GM23338 (cell line): ENCODE results near the gene MS4A8. TPM values are rescaled to one million over a fixed set of nuclear protein-coding genes. Genes with fewer than 3 reads are reported as not detected.

Experiments used
- ATAC-seq: fragments of 200-7000 bp; cut with Tn5 transposase; 3 replicates; pipeline ENCODE4 v1.9.1; 2020
- DNase-seq: peaks from one replicate; pipeline ENCODE4 v3.0.0-alpha.2; 2015; ENCODE audit warnings: low spot score
- H2AFZ ChIP-seq: fragments of 200-600 bp; sonication (generic); 2 replicates; pipeline ENCODE4 v1.8.0; 2016; ENCODE audit warnings: antibody characterized with exemption, mild to moderate bottlenecking, moderate library complexity
- H3F3A ChIP-seq: fragments of 200-600 bp; sonication (generic); replicated peaks from 2 replicates; pipeline ENCODE4 v1.8.0; 2017; ENCODE audit warnings: antibody characterized with exemption, mixed run types, low read depth
- H3K27ac ChIP-seq: fragments of 200-600 bp; sonication (generic); 2 replicates; pipeline ENCODE4 v1.6.1; 2016; ENCODE audit warnings: low read depth
- H3K27me3 ChIP-seq: fragments of 200-600 bp; sonication (generic); 2 replicates; pipeline ENCODE4 v1.8.0; 2016; ENCODE audit warnings: mild to moderate bottlenecking, mixed run types, moderate library complexity; ENCODE audit not compliant: insufficient read depth
- H3K36me3 ChIP-seq: fragments of 200-600 bp; sonication (generic); 2 replicates; pipeline ENCODE4 v1.8.0; 2016; ENCODE audit warnings: mild to moderate bottlenecking; ENCODE audit not compliant: insufficient read depth
- H3K4me1 ChIP-seq: fragments of 200-600 bp; sonication (generic); 2 replicates; pipeline ENCODE4 v1.8.0; 2016; ENCODE audit warnings: mild to moderate bottlenecking, moderate library complexity; ENCODE audit not compliant: insufficient read depth
- H3K4me2 ChIP-seq: fragments of 200-600 bp; sonication (generic); 2 replicates; pipeline ENCODE4 v1.7.1; 2017; ENCODE audit warnings: mixed run types
- H3K4me3 ChIP-seq: fragments of 200-600 bp; sonication (generic); 2 replicates; pipeline ENCODE4 v1.6.1; 2016; ENCODE audit warnings: mixed run types
- H3K79me2 ChIP-seq: fragments of 200-600 bp; sonication (generic); replicated peaks from 2 replicates; pipeline ENCODE4 v1.8.0; 2017; ENCODE audit warnings: mild to moderate bottlenecking; ENCODE audit not compliant: insufficient read depth
- H3K9me2 ChIP-seq: fragments of 200-600 bp; sonication (generic); 2 replicates; pipeline ENCODE4 v1.8.0; 2017; ENCODE audit not compliant: insufficient read depth
- H4K20me1 ChIP-seq: fragments of 200-600 bp; sonication (generic); replicated peaks from 2 replicates; pipeline ENCODE4 v1.8.0; 2017; ENCODE audit warnings: mild to moderate bottlenecking; ENCODE audit not compliant: insufficient read depth
- H3K27ac Mint-ChIP-seq: 2 replicates; pipeline ENCODE4 v1.8.0; 2020; ENCODE audit warnings: inconsistent platforms, mild to moderate bottlenecking, moderate library complexity, mixed read lengths
- H3K27me3 Mint-ChIP-seq: 3 replicates; pipeline ENCODE4 v1.8.0; 2022; ENCODE audit warnings: low read depth, mild to moderate bottlenecking, moderate library complexity, mixed read lengths, inconsistent platforms; ENCODE audit not compliant: insufficient read depth, poor library complexity
- H3K36me3 Mint-ChIP-seq: 3 replicates; pipeline ENCODE4 v1.8.0; 2021; ENCODE audit warnings: low read depth, mild to moderate bottlenecking, inconsistent platforms, moderate library complexity, mixed read lengths
- H3K4me1 Mint-ChIP-seq: 3 replicates; pipeline ENCODE4 v1.8.0; 2020; ENCODE audit warnings: mild to moderate bottlenecking, inconsistent platforms, mixed read lengths
- H3K4me3 Mint-ChIP-seq: 3 replicates; pipeline ENCODE4 v1.8.0; 2021; ENCODE audit warnings: moderate library complexity, mild to moderate bottlenecking, inconsistent platforms, mixed read lengths
- H3K9me3 Mint-ChIP-seq: 3 replicates; pipeline ENCODE4 v1.8.0; 2020; ENCODE audit warnings: moderate library complexity, mild to moderate bottlenecking, inconsistent platforms, mixed read lengths
- CREB1 ChIP-seq: fragments of 250-450 bp; sonication (Bioruptor Pico); IDR thresholded peaks from 2 replicates; pipeline ENCODE4 v1.5.0; 2020; ENCODE audit warnings: low read depth, mild to moderate bottlenecking, moderate library complexity
- EZH2 ChIP-seq: fragments of 200-600 bp; sonication (generic); IDR thresholded peaks from one replicate; pipeline ENCODE4 v1.8.0; 2017; ENCODE audit warnings: antibody characterized with exemption, mild to moderate bottlenecking, low read depth; ENCODE audit not compliant: unreplicated experiment
- EZH2phosphoT487 ChIP-seq: fragments of 200-600 bp; sonication (generic); IDR thresholded peaks from one replicate; pipeline ENCODE4 v1.8.1; 2018; ENCODE audit warnings: antibody characterized with exemption; ENCODE audit not compliant: unreplicated experiment
- JUNB ChIP-seq: IDR thresholded peaks from one replicate; pipeline ENCODE4 v1.6.1; 2016; ENCODE audit warnings: antibody characterized with exemption; ENCODE audit not compliant: unreplicated experiment
- NANOG ChIP-seq: IDR thresholded peaks from 2 replicates; pipeline ENCODE4 v1.6.1; 2016; ENCODE audit warnings: antibody characterized with exemption, borderline replicate concordance
- POLR2AphosphoS5 ChIP-seq: IDR thresholded peaks from 2 replicates; pipeline ENCODE4 v1.6.1; 2016; ENCODE audit warnings: antibody characterized with exemption, low read depth
- STAT1 ChIP-seq: IDR thresholded peaks from one replicate; pipeline ENCODE4 v1.6.1; 2016; ENCODE audit warnings: antibody characterized with exemption; ENCODE audit not compliant: unreplicated experiment
- ZNF114 ChIP-seq: fragments of 250-450 bp; sonication (Bioruptor Pico); IDR thresholded peaks from 2 replicates; pipeline ENCODE4 v1.5.0; 2020; ENCODE audit warnings: mild to moderate bottlenecking, moderate library complexity
- ZNF331 ChIP-seq: fragments of 250-450 bp; sonication (Bioruptor Pico); IDR thresholded peaks from 2 replicates; pipeline ENCODE4 v1.5.0; 2020; ENCODE audit warnings: low read depth, mild to moderate bottlenecking, moderate library complexity
- polyA plus RNA-seq: library from polyadenylated mRNA; unstranded; fragments of >200 nt; fragmentation: Nextera tagmentation; extraction: Ambion mirVana; gene quantifications from 2 replicates; pipeline ENCODE4 v1.2.1, GENCODE V29; 2016
- total RNA-seq: library from RNA; depleted of rRNA; stranded (reverse); fragments of >200 nt; shearing (Covaris generic); gene quantifications from 2 replicates; pipeline ENCODE4 v1.2.3, GENCODE V29; 2014
- TF ChIP-seq, protein P1 (sequence below): IDR thresholded peaks from one replicate; pipeline ENCODE4 v1.6.1; 2018; ENCODE audit warnings: antibody characterized with exemption; ENCODE audit not compliant: unreplicated experiment
- TF ChIP-seq, protein P2 (sequence below): fragments of 250-450 bp; sonication (Bioruptor Pico); IDR thresholded peaks from 2 replicates; pipeline ENCODE4 v1.5.0; 2020; ENCODE audit warnings: mild to moderate bottlenecking, moderate library complexity
- TF ChIP-seq, protein P3 (sequence below), 2 experiments: fragments of 200-600 bp in 1 of 2; sonication (generic) in 1 of 2; conservative IDR thresholded peaks; 2 replicates each; pipeline versions ENCODE4 v1.5.1 to v1.6.1; 2016 to 2017; ENCODE audit warnings: antibody characterized with exemption in 2 of 2, low read depth in 2 of 2, mild to moderate bottlenecking in 2 of 2, moderate library complexity in 1 of 2
- TF ChIP-seq, protein P4 (sequence below): IDR thresholded peaks from 2 replicates; pipeline ENCODE4 v1.6.1; 2016; ENCODE audit warnings: antibody characterized with exemption

MS4A8 gene
- total and polyA plus RNA-seq, 2 experiments from 2014 or later = not detected

GRCh38 chr11:60744114-60744513 is 44.7 kb downstream of the MS4A8 start (continued):
- TF ChIP-seq, protein P1, sequence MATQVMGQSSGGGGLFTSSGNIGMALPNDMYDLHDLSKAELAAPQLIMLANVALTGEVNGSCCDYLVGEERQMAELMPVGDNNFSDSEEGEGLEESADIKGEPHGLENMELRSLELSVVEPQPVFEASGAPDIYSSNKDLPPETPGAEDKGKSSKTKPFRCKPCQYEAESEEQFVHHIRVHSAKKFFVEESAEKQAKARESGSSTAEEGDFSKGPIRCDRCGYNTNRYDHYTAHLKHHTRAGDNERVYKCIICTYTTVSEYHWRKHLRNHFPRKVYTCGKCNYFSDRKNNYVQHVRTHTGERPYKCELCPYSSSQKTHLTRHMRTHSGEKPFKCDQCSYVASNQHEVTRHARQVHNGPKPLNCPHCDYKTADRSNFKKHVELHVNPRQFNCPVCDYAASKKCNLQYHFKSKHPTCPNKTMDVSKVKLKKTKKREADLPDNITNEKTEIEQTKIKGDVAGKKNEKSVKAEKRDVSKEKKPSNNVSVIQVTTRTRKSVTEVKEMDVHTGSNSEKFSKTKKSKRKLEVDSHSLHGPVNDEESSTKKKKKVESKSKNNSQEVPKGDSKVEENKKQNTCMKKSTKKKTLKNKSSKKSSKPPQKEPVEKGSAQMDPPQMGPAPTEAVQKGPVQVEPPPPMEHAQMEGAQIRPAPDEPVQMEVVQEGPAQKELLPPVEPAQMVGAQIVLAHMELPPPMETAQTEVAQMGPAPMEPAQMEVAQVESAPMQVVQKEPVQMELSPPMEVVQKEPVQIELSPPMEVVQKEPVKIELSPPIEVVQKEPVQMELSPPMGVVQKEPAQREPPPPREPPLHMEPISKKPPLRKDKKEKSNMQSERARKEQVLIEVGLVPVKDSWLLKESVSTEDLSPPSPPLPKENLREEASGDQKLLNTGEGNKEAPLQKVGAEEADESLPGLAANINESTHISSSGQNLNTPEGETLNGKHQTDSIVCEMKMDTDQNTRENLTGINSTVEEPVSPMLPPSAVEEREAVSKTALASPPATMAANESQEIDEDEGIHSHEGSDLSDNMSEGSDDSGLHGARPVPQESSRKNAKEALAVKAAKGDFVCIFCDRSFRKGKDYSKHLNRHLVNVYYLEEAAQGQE = no peak
- TF ChIP-seq EZH2phosphoT487 = no peak
- no peak for TF ChIP-seq JUNB
- no peak for TF ChIP-seq NANOG
- no peak for TF ChIP-seq EZH2
- no peak for TF ChIP-seq POLR2AphosphoS5

- H3K36me3 Mint-ChIP-seq = no peaks in the 10 kb centered on the region; the same call in 1 of the 3 replicates
- DNase-seq = no peak
- Histone ChIP-seq H3K4me2 (no peak overlapping the region), H3K27me3 (no peaks in the 10 kb centered on the region), H3K4me3 (no peak overlapping the region), H3K36me3 (no peaks in the 10 kb centered on the region), H3K79me2 (no peaks in the 10 kb centered on the region), H4K20me1 (no peaks in the 10 kb centered on the region), H3K4me1 (no peaks in the 10 kb centered on the region), H3F3A (no peaks in the 10 kb centered on the region), H2AFZ (no peak overlapping the region), H3K9me2 (no peaks in the 10 kb centered on the region), H3K27ac (no peak overlapping the region)
- H3K4me1 Mint-ChIP-seq = peaks cover 7% of the 10 kb centered on the region; the same call in 2 of the 3 replicates
- no peak overlapping the region for H3K4me3 Mint-ChIP-seq
- TF ChIP-seq CREB1 (CRISPR knock-in tag) (no peak), STAT1 (no peak), NANOG (no peak), ZNF114 (CRISPR knock-in tag) (no peak), EZH2phosphoT487 (no peak), POLR2AphosphoS5 (no peak), JUNB (no peak), EZH2 (no peak), ZNF331 (CRISPR knock-in tag) (no peak)
- TF ChIP-seq, protein P2, sequence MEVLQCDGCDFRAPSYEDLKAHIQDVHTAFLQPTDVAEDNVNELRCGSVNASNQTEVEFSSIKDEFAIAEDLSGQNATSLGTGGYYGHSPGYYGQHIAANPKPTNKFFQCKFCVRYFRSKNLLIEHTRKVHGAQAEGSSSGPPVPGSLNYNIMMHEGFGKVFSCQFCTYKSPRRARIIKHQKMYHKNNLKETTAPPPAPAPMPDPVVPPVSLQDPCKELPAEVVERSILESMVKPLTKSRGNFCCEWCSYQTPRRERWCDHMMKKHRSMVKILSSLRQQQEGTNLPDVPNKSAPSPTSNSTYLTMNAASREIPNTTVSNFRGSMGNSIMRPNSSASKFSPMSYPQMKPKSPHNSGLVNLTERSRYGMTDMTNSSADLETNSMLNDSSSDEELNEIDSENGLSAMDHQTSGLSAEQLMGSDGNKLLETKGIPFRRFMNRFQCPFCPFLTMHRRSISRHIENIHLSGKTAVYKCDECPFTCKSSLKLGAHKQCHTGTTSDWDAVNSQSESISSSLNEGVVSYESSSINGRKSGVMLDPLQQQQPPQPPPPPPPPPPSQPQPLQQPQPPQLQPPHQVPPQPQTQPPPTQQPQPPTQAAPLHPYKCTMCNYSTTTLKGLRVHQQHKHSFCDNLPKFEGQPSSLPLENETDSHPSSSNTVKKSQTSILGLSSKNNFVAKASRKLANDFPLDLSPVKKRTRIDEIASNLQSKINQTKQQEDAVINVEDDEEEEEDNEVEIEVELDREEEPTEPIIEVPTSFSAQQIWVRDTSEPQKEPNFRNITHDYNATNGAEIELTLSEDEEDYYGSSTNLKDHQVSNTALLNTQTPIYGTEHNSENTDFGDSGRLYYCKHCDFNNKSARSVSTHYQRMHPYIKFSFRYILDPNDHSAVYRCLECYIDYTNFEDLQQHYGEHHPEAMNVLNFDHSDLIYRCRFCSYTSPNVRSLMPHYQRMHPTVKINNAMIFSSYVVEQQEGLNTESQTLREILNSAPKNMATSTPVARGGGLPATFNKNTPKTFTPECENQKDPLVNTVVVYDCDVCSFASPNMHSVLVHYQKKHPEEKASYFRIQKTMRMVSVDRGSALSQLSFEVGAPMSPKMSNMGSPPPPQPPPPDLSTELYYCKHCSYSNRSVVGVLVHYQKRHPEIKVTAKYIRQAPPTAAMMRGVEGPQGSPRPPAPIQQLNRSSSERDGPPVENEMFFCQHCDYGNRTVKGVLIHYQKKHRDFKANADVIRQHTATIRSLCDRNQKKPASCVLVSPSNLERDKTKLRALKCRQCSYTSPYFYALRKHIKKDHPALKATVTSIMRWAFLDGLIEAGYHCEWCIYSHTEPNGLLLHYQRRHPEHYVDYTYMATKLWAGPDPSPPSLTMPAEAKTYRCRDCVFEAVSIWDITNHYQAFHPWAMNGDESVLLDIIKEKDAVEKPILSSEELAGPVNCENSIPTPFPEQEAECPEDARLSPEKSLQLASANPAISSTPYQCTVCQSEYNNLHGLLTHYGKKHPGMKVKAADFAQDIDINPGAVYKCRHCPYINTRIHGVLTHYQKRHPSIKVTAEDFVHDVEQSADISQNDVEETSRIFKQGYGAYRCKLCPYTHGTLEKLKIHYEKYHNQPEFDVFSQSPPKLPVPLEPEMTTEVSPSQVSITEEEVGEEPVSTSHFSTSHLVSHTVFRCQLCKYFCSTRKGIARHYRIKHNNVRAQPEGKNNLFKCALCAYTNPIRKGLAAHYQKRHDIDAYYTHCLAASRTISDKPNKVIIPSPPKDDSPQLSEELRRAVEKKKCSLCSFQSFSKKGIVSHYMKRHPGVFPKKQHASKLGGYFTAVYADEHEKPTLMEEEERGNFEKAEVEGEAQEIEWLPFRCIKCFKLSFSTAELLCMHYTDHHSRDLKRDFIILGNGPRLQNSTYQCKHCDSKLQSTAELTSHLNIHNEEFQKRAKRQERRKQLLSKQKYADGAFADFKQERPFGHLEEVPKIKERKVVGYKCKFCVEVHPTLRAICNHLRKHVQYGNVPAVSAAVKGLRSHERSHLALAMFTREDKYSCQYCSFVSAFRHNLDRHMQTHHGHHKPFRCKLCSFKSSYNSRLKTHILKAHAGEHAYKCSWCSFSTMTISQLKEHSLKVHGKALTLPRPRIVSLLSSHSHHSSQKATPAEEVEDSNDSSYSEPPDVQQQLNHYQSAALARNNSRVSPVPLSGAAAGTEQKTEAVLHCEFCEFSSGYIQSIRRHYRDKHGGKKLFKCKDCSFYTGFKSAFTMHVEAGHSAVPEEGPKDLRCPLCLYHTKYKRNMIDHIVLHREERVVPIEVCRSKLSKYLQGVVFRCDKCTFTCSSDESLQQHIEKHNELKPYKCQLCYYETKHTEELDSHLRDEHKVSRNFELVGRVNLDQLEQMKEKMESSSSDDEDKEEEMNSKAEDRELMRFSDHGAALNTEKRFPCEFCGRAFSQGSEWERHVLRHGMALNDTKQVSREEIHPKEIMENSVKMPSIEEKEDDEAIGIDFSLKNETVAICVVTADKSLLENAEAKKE (CRISPR knock-in tag) = no peak
- TF ChIP-seq, protein P3, sequence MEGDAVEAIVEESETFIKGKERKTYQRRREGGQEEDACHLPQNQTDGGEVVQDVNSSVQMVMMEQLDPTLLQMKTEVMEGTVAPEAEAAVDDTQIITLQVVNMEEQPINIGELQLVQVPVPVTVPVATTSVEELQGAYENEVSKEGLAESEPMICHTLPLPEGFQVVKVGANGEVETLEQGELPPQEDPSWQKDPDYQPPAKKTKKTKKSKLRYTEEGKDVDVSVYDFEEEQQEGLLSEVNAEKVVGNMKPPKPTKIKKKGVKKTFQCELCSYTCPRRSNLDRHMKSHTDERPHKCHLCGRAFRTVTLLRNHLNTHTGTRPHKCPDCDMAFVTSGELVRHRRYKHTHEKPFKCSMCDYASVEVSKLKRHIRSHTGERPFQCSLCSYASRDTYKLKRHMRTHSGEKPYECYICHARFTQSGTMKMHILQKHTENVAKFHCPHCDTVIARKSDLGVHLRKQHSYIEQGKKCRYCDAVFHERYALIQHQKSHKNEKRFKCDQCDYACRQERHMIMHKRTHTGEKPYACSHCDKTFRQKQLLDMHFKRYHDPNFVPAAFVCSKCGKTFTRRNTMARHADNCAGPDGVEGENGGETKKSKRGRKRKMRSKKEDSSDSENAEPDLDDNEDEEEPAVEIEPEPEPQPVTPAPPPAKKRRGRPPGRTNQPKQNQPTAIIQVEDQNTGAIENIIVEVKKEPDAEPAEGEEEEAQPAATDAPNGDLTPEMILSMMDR (conservative IDR thresholded peaks at IDR 0.05; ENCODE audit: low read depth in 2 of 2) = no peak
- TF ChIP-seq, protein P4, sequence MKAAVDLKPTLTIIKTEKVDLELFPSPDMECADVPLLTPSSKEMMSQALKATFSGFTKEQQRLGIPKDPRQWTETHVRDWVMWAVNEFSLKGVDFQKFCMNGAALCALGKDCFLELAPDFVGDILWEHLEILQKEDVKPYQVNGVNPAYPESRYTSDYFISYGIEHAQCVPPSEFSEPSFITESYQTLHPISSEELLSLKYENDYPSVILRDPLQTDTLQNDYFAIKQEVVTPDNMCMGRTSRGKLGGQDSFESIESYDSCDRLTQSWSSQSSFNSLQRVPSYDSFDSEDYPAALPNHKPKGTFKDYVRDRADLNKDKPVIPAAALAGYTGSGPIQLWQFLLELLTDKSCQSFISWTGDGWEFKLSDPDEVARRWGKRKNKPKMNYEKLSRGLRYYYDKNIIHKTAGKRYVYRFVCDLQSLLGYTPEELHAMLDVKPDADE = no peak
- ATAC-seq = no peak
- H3K9me3 Mint-ChIP-seq = peaks cover 2% of the 10 kb centered on the region
- no peak overlapping the region for H3K27ac Mint-ChIP-seq
- H3K27me3 Mint-ChIP-seq = peaks cover 9% of the 10 kb centered on the region
Measured at GRCh38 chr11:60747359-60747873, 48.0 kb downstream of the MS4A8 start.
